GM10248 (cell line): ENCODE results near the gene YTHDC2.
A peak's percentile ranks its signal among the peaks of the same experiment; 100 is the strongest.

Source experiments
- CTCF ChIA-PET: fragments of 300-600 bp; sonication (Branson Sonifier 250); formaldehyde crosslinking; extraction: SDS; loops from one replicate; lab custom pipeline; 2021; ENCODE audit warnings: antibody characterized with exemption; lab: Yijun Ruan, JAX
- POLR2A ChIA-PET: fragments of 350-650 bp; sonication (Branson Sonifier 250); formaldehyde crosslinking; extraction: SDS; loops from one replicate; lab custom pipeline; 2020; ENCODE audit warnings: antibody characterized with exemption; lab: Yijun Ruan, JAX
- DNase-seq: peaks from one replicate; pipeline ENCODE4 v3.0.0; 2012; ENCODE audit errors: extremely low spot score
- TF ChIP-seq, protein P1 (sequence below): IDR thresholded peaks from 2 replicates; pipeline ENCODE4 v1.5.1; 2012; ENCODE audit warnings: mild to moderate bottlenecking, low read depth; ENCODE audit errors: extremely low read depth, missing control alignments, control extremely low read depth

YTHDC2 gene

GRCh38 chr5:113513384-113514288 is at the start of gene YTHDC2:
YTHDC2 (plus strand) TSS chr5:113513694; CDS start chr5:113513896, 202 bp downstream.
- TF ChIP-seq, protein P1, sequence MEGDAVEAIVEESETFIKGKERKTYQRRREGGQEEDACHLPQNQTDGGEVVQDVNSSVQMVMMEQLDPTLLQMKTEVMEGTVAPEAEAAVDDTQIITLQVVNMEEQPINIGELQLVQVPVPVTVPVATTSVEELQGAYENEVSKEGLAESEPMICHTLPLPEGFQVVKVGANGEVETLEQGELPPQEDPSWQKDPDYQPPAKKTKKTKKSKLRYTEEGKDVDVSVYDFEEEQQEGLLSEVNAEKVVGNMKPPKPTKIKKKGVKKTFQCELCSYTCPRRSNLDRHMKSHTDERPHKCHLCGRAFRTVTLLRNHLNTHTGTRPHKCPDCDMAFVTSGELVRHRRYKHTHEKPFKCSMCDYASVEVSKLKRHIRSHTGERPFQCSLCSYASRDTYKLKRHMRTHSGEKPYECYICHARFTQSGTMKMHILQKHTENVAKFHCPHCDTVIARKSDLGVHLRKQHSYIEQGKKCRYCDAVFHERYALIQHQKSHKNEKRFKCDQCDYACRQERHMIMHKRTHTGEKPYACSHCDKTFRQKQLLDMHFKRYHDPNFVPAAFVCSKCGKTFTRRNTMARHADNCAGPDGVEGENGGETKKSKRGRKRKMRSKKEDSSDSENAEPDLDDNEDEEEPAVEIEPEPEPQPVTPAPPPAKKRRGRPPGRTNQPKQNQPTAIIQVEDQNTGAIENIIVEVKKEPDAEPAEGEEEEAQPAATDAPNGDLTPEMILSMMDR = peak; percentile 6
- DNase-seq = peak; percentile 86
- ChIA-PET POLR2A (interaction anchor here (0.6 to 0.8 kb wide), 2 partner anchors 82 to 537 kb away, joined by 3 read pairs; partner anchors contain the start of gene DCP2), CTCF (interaction anchor here (0.8 to 1.6 kb wide), 7 partner anchors 10 to 518 kb away, joined by 3 to 5 read pairs (median 3); no protein-coding TSS in a partner anchor)

DNA sequence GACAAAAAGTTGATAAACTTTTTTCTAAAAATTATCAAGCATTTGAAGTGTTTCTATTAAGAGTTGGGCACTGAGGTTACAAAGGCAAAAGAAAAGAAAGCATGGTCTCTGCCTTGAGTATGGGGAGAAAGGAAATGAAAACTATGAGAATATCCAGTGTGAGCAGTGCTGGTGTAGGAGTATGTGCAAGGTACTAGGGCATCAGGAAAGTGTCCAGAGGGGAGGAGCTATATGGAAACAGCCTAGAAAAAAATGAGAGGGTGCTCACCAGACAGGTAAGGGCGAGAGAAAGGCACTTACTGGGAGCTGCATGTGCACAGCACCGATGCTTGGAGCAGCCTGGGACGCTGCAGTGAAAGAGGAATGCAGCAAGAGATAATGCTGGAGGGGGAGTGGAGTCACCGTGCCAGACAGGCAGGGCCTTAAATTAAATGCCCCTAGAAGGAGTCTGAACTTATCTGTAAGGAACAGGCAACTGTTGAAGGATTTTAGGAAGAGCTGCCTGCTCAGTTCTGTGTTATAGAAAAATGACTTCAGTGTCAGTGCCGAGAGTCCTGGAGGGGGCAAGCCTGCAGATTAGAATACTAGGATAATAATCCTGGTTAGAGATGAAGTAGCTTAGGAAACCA is 39.3 kb upstream of the YTHDC2 start:
- TF ChIP-seq, protein P1 = no peak
- DNase-seq = no peak
- ChIA-PET CTCF (interaction anchor here (1.2 to 1.7 kb wide), 2 partner anchors 16 to 88 kb away, joined by 3 read pairs; no protein-coding TSS in a partner anchor), POLR2A (no interaction called here)

DNA sequence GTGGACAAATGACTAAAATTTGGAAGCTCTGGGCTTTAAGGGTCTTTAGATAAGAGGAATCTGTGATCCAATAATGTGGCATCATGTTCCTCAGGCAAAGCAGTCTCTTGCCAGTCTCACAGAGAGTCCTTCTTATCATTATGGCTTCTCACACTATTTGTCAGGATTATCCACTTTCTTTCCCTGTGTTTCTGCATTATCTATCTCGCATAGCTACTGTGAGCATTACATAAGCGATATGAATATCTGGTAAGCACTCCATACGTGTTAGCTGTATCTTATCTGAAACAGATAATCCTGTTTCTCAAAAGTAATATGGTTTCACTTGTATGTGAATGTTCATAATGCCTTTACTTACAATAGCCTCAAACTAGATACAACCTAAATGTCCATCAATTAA is 34.8 kb upstream of the YTHDC2 start:
- ChIA-PET CTCF (no interaction called here), POLR2A (no interaction called here)
- DNase-seq = no peak
- TF ChIP-seq, protein P1 = no peak

DNA sequence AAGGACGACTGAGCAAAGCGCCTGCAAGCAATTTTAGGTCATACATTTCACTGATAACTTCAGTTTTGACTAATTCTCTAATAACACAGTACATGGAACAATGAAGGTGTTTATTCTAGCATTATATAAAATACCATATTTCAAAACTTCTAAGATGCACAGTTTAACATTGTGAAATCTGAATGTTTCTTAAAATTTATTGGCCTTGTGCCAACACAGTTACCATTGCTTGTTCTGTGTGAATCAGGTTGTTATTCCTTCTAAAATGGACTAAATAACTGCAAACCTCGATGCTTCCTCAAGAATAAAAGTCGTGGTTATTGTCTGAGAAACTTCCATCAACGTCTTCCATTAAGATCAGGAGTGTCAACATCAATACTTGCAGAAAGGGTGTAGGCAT is 33.3 kb upstream of the YTHDC2 start:
- TF ChIP-seq, protein P1 = no peak
- no peak for DNase-seq
- ChIA-PET CTCF (no interaction called here), POLR2A (no interaction called here)

DNA sequence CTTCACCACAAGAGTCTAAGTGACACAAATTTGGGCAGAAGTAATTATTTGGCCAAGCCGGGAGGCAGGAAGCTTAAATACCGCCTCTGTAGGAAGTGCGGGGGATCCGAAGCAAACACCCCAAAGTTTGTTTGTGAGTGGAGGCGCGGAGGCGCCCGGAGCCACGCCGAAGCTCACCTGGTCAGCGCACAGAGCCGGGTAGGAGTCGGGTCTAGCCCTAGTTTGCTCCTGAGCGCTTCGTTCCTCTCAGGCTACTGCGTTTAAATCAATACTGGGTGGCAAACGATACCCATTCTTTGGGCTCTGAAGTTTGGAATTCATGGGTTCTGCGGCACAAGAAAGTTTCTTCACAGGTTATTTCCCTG is 26.1 kb upstream of the YTHDC2 start:
- ChIA-PET POLR2A (no interaction called here), CTCF (interaction anchor here (0.9 kb wide), 1 partner anchor 116 kb away, joined by 3 read pairs; no protein-coding TSS in a partner anchor)
- TF ChIP-seq, protein P1 = no peak
- DNase-seq = peak; percentile 15
